GM23338 (cell line): Measurements from ENCODE around the gene MRPL30. TPM values are rescaled to one million over a fixed set of nuclear protein-coding genes. Genes with fewer than 3 reads are reported as not detected.

Experiments used
- ATAC-seq: fragments of 200-7000 bp; cut with Tn5 transposase; 3 replicates; pipeline ENCODE4 v1.9.1; 2020
- DNase-seq: peaks from one replicate; pipeline ENCODE4 v3.0.0-alpha.2; 2015; ENCODE audit warnings: low spot score
- H2AFZ ChIP-seq: fragments of 200-600 bp; sonication (generic); 2 replicates; pipeline ENCODE4 v1.8.0; 2016; ENCODE audit warnings: antibody characterized with exemption, mild to moderate bottlenecking, moderate library complexity
- H3F3A ChIP-seq: fragments of 200-600 bp; sonication (generic); replicated peaks from 2 replicates; pipeline ENCODE4 v1.8.0; 2017; ENCODE audit warnings: antibody characterized with exemption, mixed run types, low read depth
- H3K27ac ChIP-seq: fragments of 200-600 bp; sonication (generic); 2 replicates; pipeline ENCODE4 v1.6.1; 2016; ENCODE audit warnings: low read depth
- H3K27me3 ChIP-seq: fragments of 200-600 bp; sonication (generic); 2 replicates; pipeline ENCODE4 v1.8.0; 2016; ENCODE audit warnings: mild to moderate bottlenecking, mixed run types, moderate library complexity; ENCODE audit not compliant: insufficient read depth
- H3K36me3 ChIP-seq: fragments of 200-600 bp; sonication (generic); 2 replicates; pipeline ENCODE4 v1.8.0; 2016; ENCODE audit warnings: mild to moderate bottlenecking; ENCODE audit not compliant: insufficient read depth
- H3K4me1 ChIP-seq: fragments of 200-600 bp; sonication (generic); 2 replicates; pipeline ENCODE4 v1.8.0; 2016; ENCODE audit warnings: mild to moderate bottlenecking, moderate library complexity; ENCODE audit not compliant: insufficient read depth
- H3K4me2 ChIP-seq: fragments of 200-600 bp; sonication (generic); 2 replicates; pipeline ENCODE4 v1.7.1; 2017; ENCODE audit warnings: mixed run types
- H3K4me3 ChIP-seq: fragments of 200-600 bp; sonication (generic); 2 replicates; pipeline ENCODE4 v1.6.1; 2016; ENCODE audit warnings: mixed run types
- H3K79me2 ChIP-seq: fragments of 200-600 bp; sonication (generic); replicated peaks from 2 replicates; pipeline ENCODE4 v1.8.0; 2017; ENCODE audit warnings: mild to moderate bottlenecking; ENCODE audit not compliant: insufficient read depth
- H3K9me2 ChIP-seq: fragments of 200-600 bp; sonication (generic); 2 replicates; pipeline ENCODE4 v1.8.0; 2017; ENCODE audit not compliant: insufficient read depth
- H4K20me1 ChIP-seq: fragments of 200-600 bp; sonication (generic); replicated peaks from 2 replicates; pipeline ENCODE4 v1.8.0; 2017; ENCODE audit warnings: mild to moderate bottlenecking; ENCODE audit not compliant: insufficient read depth
- H3K27ac Mint-ChIP-seq: 2 replicates; pipeline ENCODE4 v1.8.0; 2020; ENCODE audit warnings: inconsistent platforms, mild to moderate bottlenecking, moderate library complexity, mixed read lengths
- H3K27me3 Mint-ChIP-seq: 3 replicates; pipeline ENCODE4 v1.8.0; 2022; ENCODE audit warnings: low read depth, mild to moderate bottlenecking, moderate library complexity, mixed read lengths, inconsistent platforms; ENCODE audit not compliant: insufficient read depth, poor library complexity
- H3K36me3 Mint-ChIP-seq: 3 replicates; pipeline ENCODE4 v1.8.0; 2021; ENCODE audit warnings: low read depth, mild to moderate bottlenecking, inconsistent platforms, moderate library complexity, mixed read lengths
- H3K4me1 Mint-ChIP-seq: 3 replicates; pipeline ENCODE4 v1.8.0; 2020; ENCODE audit warnings: mild to moderate bottlenecking, inconsistent platforms, mixed read lengths
- H3K4me3 Mint-ChIP-seq: 3 replicates; pipeline ENCODE4 v1.8.0; 2021; ENCODE audit warnings: moderate library complexity, mild to moderate bottlenecking, inconsistent platforms, mixed read lengths
- H3K9me3 Mint-ChIP-seq: 3 replicates; pipeline ENCODE4 v1.8.0; 2020; ENCODE audit warnings: moderate library complexity, mild to moderate bottlenecking, inconsistent platforms, mixed read lengths
- CREB1 ChIP-seq: fragments of 250-450 bp; sonication (Bioruptor Pico); IDR thresholded peaks from 2 replicates; pipeline ENCODE4 v1.5.0; 2020; ENCODE audit warnings: low read depth, mild to moderate bottlenecking, moderate library complexity
- CTCF ChIP-seq, 2 experiments: fragments of 200-600 bp in 1 of 2; sonication (generic) in 1 of 2; conservative IDR thresholded peaks; 2 replicates each; pipeline versions ENCODE4 v1.5.1 to v1.6.1; 2016 to 2017; ENCODE audit warnings: antibody characterized with exemption in 2 of 2, low read depth in 2 of 2, mild to moderate bottlenecking in 2 of 2, moderate library complexity in 1 of 2
- EZH2 ChIP-seq: fragments of 200-600 bp; sonication (generic); IDR thresholded peaks from one replicate; pipeline ENCODE4 v1.8.0; 2017; ENCODE audit warnings: antibody characterized with exemption, mild to moderate bottlenecking, low read depth; ENCODE audit not compliant: unreplicated experiment
- NANOG ChIP-seq: IDR thresholded peaks from 2 replicates; pipeline ENCODE4 v1.6.1; 2016; ENCODE audit warnings: antibody characterized with exemption, borderline replicate concordance
- POLR2AphosphoS5 ChIP-seq: IDR thresholded peaks from 2 replicates; pipeline ENCODE4 v1.6.1; 2016; ENCODE audit warnings: antibody characterized with exemption, low read depth
- STAT1 ChIP-seq: IDR thresholded peaks from one replicate; pipeline ENCODE4 v1.6.1; 2016; ENCODE audit warnings: antibody characterized with exemption; ENCODE audit not compliant: unreplicated experiment
- polyA plus RNA-seq: library from polyadenylated mRNA; unstranded; fragments of >200 nt; fragmentation: Nextera tagmentation; extraction: Ambion mirVana; gene quantifications from 2 replicates; pipeline ENCODE4 v1.2.1, GENCODE V29; 2016
- total RNA-seq: library from RNA; depleted of rRNA; stranded (reverse); fragments of >200 nt; shearing (Covaris generic); gene quantifications from 2 replicates; pipeline ENCODE4 v1.2.3, GENCODE V29; 2014
- TF ChIP-seq, protein P1 (sequence below): fragments of 250-450 bp; sonication (Bioruptor Pico); IDR thresholded peaks from 2 replicates; pipeline ENCODE4 v1.5.0; 2020; ENCODE audit warnings: mild to moderate bottlenecking, moderate library complexity

The MRPL30 gene
- total and polyA plus RNA-seq, 2 experiments from 2014 or later: 51.4 to 53.7 TPM

GRCh38 chr2:99169534-99169933 lies 11.4 kb upstream of the MRPL30 start:
- ATAC-seq (no peak), DNase-seq (no peak)
- Histone ChIP-seq H3K27ac (no peak overlapping the region), H3K4me1 (no peaks in the 10 kb centered on the region), H2AFZ (no peak overlapping the region), H3K79me2 (0 out of 2 replicates have a peak, but pooled peaks cover 5% of the 10 kb centered on the region), H3K4me3 (no peak overlapping the region), H3K36me3 (peaks cover 12% of the 10 kb centered on the region; the same call in 1 of the 2 replicates), H4K20me1 (peaks cover 2% of the 10 kb centered on the region; the same call in 1 of the 2 replicates), H3K4me2 (no peak overlapping the region), H3K9me2 (no peaks in the 10 kb centered on the region), H3F3A (no peaks in the 10 kb centered on the region), H3K27me3 (no peaks in the 10 kb centered on the region)
- H3K36me3 Mint-ChIP-seq: peaks cover 20% of the 10 kb centered on the region; the same call in 1 of the 3 replicates
- no peak for TF ChIP-seq CTCF (conservative IDR thresholded peaks at IDR 0.05; ENCODE audit: low read depth in 2 of 2)
- no peak for TF ChIP-seq NANOG
- TF ChIP-seq CREB1 (CRISPR knock-in tag): no peak
- TF ChIP-seq EZH2: no peak
- no peak for TF ChIP-seq STAT1
- no peak overlapping the region for H3K4me3 Mint-ChIP-seq
- H3K4me1 Mint-ChIP-seq: no peaks in the 10 kb centered on the region
- H3K27ac Mint-ChIP-seq: no peak overlapping the region
- H3K27me3 Mint-ChIP-seq: peaks cover 2% of the 10 kb centered on the region
- H3K9me3 Mint-ChIP-seq: no peaks in the 10 kb centered on the region

DNA sequence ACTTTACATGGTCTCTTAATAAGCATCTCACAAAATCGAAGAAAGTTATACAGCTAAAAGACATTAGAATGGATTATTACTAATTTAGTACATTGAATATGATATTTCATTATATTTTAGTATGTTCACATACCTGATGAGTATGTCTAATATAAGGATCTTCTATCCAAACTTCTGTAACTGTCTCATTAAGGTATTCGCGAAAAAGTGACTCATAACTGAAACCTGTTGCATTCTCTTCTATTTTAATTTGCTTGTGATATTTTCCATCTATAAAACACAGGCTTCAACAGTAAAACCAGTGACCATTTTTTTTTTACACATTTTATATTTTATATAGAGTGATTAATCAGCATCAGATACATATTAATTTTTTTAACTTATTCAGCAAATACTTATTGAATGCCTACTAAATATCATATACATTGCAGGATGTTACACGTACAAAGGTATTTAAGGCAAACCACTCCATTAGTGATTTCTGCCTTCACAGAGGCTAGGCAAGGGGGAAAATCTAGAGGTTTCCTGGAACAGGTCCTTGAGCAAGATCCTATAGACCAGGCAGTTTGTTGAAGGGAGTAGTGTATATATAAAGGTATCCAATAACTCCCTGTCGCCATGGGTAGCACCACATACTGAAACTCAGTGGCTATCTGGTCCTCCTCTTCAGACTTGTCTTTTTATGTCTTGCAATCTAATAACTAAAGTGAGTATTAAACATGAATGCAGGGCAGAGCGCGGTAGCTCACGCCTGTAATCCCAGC lies 9.4 kb upstream of the MRPL30 start:
- Mint-ChIP-seq H3K4me1 (no peaks in the 10 kb centered on the region), H3K4me3 (no peak overlapping the region), H3K36me3 (peaks cover 20% of the 10 kb centered on the region; the same call in 1 of the 3 replicates), H3K27ac (no peak overlapping the region), H3K9me3 (no peaks in the 10 kb centered on the region), H3K27me3 (peaks cover 2% of the 10 kb centered on the region)
- H3K9me2 ChIP-seq: no peaks in the 10 kb centered on the region
- no peaks in the 10 kb centered on the region for H3F3A ChIP-seq
- no peak overlapping the region for H3K4me2 ChIP-seq
- H2AFZ ChIP-seq: no peak overlapping the region
- peaks cover 12% of the 10 kb centered on the region; the same call in 1 of the 2 replicates for H3K36me3 ChIP-seq
- no peaks in the 10 kb centered on the region for H3K27me3 ChIP-seq
- no peak overlapping the region for H3K27ac ChIP-seq
- no peaks in the 10 kb centered on the region for H3K4me1 ChIP-seq
- H4K20me1 ChIP-seq: 0 out of 2 replicates have a peak, but pooled peaks cover 2% of the 10 kb centered on the region
- TF ChIP-seq, protein P1, sequence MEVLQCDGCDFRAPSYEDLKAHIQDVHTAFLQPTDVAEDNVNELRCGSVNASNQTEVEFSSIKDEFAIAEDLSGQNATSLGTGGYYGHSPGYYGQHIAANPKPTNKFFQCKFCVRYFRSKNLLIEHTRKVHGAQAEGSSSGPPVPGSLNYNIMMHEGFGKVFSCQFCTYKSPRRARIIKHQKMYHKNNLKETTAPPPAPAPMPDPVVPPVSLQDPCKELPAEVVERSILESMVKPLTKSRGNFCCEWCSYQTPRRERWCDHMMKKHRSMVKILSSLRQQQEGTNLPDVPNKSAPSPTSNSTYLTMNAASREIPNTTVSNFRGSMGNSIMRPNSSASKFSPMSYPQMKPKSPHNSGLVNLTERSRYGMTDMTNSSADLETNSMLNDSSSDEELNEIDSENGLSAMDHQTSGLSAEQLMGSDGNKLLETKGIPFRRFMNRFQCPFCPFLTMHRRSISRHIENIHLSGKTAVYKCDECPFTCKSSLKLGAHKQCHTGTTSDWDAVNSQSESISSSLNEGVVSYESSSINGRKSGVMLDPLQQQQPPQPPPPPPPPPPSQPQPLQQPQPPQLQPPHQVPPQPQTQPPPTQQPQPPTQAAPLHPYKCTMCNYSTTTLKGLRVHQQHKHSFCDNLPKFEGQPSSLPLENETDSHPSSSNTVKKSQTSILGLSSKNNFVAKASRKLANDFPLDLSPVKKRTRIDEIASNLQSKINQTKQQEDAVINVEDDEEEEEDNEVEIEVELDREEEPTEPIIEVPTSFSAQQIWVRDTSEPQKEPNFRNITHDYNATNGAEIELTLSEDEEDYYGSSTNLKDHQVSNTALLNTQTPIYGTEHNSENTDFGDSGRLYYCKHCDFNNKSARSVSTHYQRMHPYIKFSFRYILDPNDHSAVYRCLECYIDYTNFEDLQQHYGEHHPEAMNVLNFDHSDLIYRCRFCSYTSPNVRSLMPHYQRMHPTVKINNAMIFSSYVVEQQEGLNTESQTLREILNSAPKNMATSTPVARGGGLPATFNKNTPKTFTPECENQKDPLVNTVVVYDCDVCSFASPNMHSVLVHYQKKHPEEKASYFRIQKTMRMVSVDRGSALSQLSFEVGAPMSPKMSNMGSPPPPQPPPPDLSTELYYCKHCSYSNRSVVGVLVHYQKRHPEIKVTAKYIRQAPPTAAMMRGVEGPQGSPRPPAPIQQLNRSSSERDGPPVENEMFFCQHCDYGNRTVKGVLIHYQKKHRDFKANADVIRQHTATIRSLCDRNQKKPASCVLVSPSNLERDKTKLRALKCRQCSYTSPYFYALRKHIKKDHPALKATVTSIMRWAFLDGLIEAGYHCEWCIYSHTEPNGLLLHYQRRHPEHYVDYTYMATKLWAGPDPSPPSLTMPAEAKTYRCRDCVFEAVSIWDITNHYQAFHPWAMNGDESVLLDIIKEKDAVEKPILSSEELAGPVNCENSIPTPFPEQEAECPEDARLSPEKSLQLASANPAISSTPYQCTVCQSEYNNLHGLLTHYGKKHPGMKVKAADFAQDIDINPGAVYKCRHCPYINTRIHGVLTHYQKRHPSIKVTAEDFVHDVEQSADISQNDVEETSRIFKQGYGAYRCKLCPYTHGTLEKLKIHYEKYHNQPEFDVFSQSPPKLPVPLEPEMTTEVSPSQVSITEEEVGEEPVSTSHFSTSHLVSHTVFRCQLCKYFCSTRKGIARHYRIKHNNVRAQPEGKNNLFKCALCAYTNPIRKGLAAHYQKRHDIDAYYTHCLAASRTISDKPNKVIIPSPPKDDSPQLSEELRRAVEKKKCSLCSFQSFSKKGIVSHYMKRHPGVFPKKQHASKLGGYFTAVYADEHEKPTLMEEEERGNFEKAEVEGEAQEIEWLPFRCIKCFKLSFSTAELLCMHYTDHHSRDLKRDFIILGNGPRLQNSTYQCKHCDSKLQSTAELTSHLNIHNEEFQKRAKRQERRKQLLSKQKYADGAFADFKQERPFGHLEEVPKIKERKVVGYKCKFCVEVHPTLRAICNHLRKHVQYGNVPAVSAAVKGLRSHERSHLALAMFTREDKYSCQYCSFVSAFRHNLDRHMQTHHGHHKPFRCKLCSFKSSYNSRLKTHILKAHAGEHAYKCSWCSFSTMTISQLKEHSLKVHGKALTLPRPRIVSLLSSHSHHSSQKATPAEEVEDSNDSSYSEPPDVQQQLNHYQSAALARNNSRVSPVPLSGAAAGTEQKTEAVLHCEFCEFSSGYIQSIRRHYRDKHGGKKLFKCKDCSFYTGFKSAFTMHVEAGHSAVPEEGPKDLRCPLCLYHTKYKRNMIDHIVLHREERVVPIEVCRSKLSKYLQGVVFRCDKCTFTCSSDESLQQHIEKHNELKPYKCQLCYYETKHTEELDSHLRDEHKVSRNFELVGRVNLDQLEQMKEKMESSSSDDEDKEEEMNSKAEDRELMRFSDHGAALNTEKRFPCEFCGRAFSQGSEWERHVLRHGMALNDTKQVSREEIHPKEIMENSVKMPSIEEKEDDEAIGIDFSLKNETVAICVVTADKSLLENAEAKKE (CRISPR knock-in tag): no peak
- TF ChIP-seq EZH2 (no peak), POLR2AphosphoS5 (no peak)
- DNase-seq (no peak), ATAC-seq (no peak)
- H3K79me2 ChIP-seq: peaks cover 5% of the 10 kb centered on the region; the same call in 1 of the 2 replicates
- no peak overlapping the region for H3K4me3 ChIP-seq
